ENCODE results near the gene CDH9. TPM values are rescaled to one million over a fixed set of nuclear protein-coding genes. Genes with fewer than 3 reads are reported as not detected.

Gene CDH9
- total RNA-seq, result not detected in 2 replicates

- DNase-seq (ENCODE audit: low read depth, low spot score), result no peak
Measured at GRCh38 chr5:27038476-27038875, at the start of gene CDH9. TSS of gene CDH9 (minus strand) at chr5:27038586. CDS start at chr5:26988333, 50,253 bp downstream.

- no peak for DNase-seq (ENCODE audit: low read depth, low spot score)
Measured at GRCh38 chr5:27087747-27088146, 49.4 kb upstream of the CDH9 start.

GRCh38 chr5:27083449-27084415 lies 45.3 kb upstream of the CDH9 start:
- DNase-seq (ENCODE audit: low read depth, low spot score), result no peak

GRCh38 chr5:27080147-27080546 lies 41.8 kb upstream of the CDH9 start:
- no peak for DNase-seq (ENCODE audit: low read depth, low spot score)

GRCh38 chr5:27062451-27062850 lies 24.1 kb upstream of the CDH9 start:
- no peak for DNase-seq (ENCODE audit: low read depth, low spot score)

- DNase-seq (ENCODE audit: low read depth, low spot score), result no peak
Measured at GRCh38 chr5:27048510-27048909, 10.1 kb upstream of the CDH9 start.

- DNase-seq (ENCODE audit: low read depth, low spot score), result no peak
Measured at GRCh38 chr5:27041372-27041771, 3.0 kb upstream of the CDH9 start.

GRCh38 chr5:27034565-27034964 lies 3.8 kb downstream of the CDH9 start:
- no peak for DNase-seq (ENCODE audit: low read depth, low spot score)

GRCh38 chr5:27026801-27027200 lies 11.6 kb downstream of the CDH9 start:
- no peak for DNase-seq (ENCODE audit: low read depth, low spot score)

- no peak for DNase-seq (ENCODE audit: low read depth, low spot score)
Measured at GRCh38 chr5:27026063-27026462, 12.3 kb downstream of the CDH9 start.

GRCh38 chr5:27021471-27021870 lies 16.9 kb downstream of the CDH9 start:
- DNase-seq (ENCODE audit: low read depth, low spot score), result no peak

GRCh38 chr5:27020973-27021372 lies 17.4 kb downstream of the CDH9 start:
- DNase-seq (ENCODE audit: low read depth, low spot score), result no peak

- no peak for DNase-seq (ENCODE audit: low read depth, low spot score)
Measured at GRCh38 chr5:27015758-27016157, 22.6 kb downstream of the CDH9 start.

GRCh38 chr5:27011274-27011673 lies 27.1 kb downstream of the CDH9 start:
- no peak for DNase-seq (ENCODE audit: low read depth, low spot score)

- no peak for DNase-seq (ENCODE audit: low read depth, low spot score)
Measured at GRCh38 chr5:27010646-27011045, 27.7 kb downstream of the CDH9 start.

- DNase-seq (ENCODE audit: low read depth, low spot score), result no peak
Measured at GRCh38 chr5:27009540-27009915, 28.9 kb downstream of the CDH9 start.

GRCh38 chr5:27008604-27009539 lies 29.5 kb downstream of the CDH9 start:
- no peak for DNase-seq (ENCODE audit: low read depth, low spot score)

- DNase-seq (ENCODE audit: low read depth, low spot score), result no peak
Measured at GRCh38 chr5:27007121-27007520, 31.3 kb downstream of the CDH9 start.

GRCh38 chr5:26986985-26987384 lies 51.4 kb downstream of the CDH9 start:
- no peak for DNase-seq (ENCODE audit: low read depth, low spot score)

- DNase-seq (ENCODE audit: low read depth, low spot score), result no peak
Measured at GRCh38 chr5:26981750-26982149, 56.6 kb downstream of the CDH9 start.

GRCh38 chr5:26959290-26959689 lies 79.1 kb downstream of the CDH9 start:
- DNase-seq (ENCODE audit: low read depth, low spot score), result no peak

- DNase-seq (ENCODE audit: low read depth, low spot score), result no peak
Measured at GRCh38 chr5:26955161-26955560, 83.2 kb downstream of the CDH9 start.
